ENCODE data around the gene PTOV1. TPM values are rescaled to one million over a fixed set of nuclear protein-coding genes. Genes with fewer than 3 reads are reported as not detected.

PTOV1 gene
- total and polyA plus RNA-seq, 2 donors (not counting 1 experiment from before 2014, with no cell fraction given) = 144 to 230 TPM

- WGBS (ENCODE audit: insufficient coverage) = 97% methylated on average over 7 of the region's 14 CpGs
- H3K4me1 Mint-ChIP-seq = peaks cover 41% of the 10 kb centered on the region
- Histone ChIP-seq H3K4me2 (replicated peaks; ENCODE audit: low read depth, low read length, poor library complexity, severe bottlenecking) (peak overlapping the region; percentile 83), H3K36me3 (replicated peaks in 1 of 2; ENCODE audit: control extremely low read depth in 1 of 2, control insufficient read depth in 1 of 2, extremely low read depth in 1 of 2, insufficient read depth in 2 of 2, low read length in 1 of 2) (peaks cover 0 to 23% of the 10 kb centered on the region in 2 experiments), H3K79me2 (ENCODE audit: control insufficient read depth, insufficient read depth, low read length) (peaks cover 35% of the 10 kb centered on the region), H3K9ac (ENCODE audit: low read length) (no peak overlapping the region), H4K20me1 (ENCODE audit: control insufficient read depth, insufficient read depth, low read length, poor library complexity, severe bottlenecking) (peaks cover 61% of the 10 kb centered on the region), H3K27me3 (replicated peaks in 1 of 4; ENCODE audit: control extremely low read depth in 1 of 4, control insufficient read depth in 3 of 4, insufficient read depth in 4 of 4, low read length in 3 of 4) (no peaks in the 10 kb centered on the region), H3K4me1 (ENCODE audit: control insufficient read depth in 2 of 2, insufficient read depth in 2 of 2, low read length in 2 of 2) (peaks cover 29 to 44% of the 10 kb centered on the region in 2 donors), H3K27ac (ENCODE audit: low read length in 2 of 2) (no peak overlapping the region), H3K9me3 (ENCODE audit: control extremely low read depth in 1 of 3, control insufficient read depth in 2 of 3, insufficient read depth in 1 of 3, low read length in 2 of 3) (peaks cover 0 to 6% (median 0%) of the 10 kb centered on the region in 3 donors), H2AFZ (ENCODE audit: insufficient read depth, low read depth, low read length, poor library complexity, severe bottlenecking) (no peak overlapping the region), H3K4me3 (ENCODE audit: control extremely low read depth in 1 of 5, extremely low read depth in 1 of 5, insufficient read depth in 1 of 5, low read depth in 2 of 5, low read length in 4 of 5) (peak overlapping the region in 1 of 5 experiments; percentile 89)
- no peaks in the 10 kb centered on the region for H3K9me3 Mint-ChIP-seq (ENCODE audit: insufficient read depth)
- ATAC-seq (ENCODE audit: low read depth) (no peak), DNase-seq (peak; percentile 27)
- ChIA-PET CTCF (interaction anchor here (0.7 to 1.1 kb wide), 2 partner anchors 43 to 1544 kb away, joined by 3 read pairs; no protein-coding TSS in a partner anchor), POLR2A (interaction anchor here (1.0 to 4.8 kb wide), 4 partner anchors 8 to 24 kb away, joined by 3 to 40 read pairs (median 14); partner anchors contain the start of genes AKT1S1, PNKP and TBC1D17)
- intact Hi-C loops (cut with micrococcal nuclease) = no loop called here
- TF ChIP-seq EZH2 (IDR thresholded peaks at IDR 0.05; ENCODE audit: borderline replicate concordance, insufficient read depth, low read depth, low read length, poor library complexity, severe bottlenecking) (no peak), CTCF (IDR thresholded peaks at IDR 0.05) (no peak)
- H3K4me3 Mint-ChIP-seq = peak overlapping the region; percentile 85
- no peaks in the 10 kb centered on the region for H3K27me3 Mint-ChIP-seq
- peak overlapping the region; percentile 78 for H3K27ac Mint-ChIP-seq
Observed at GRCh38 chr19:49852631-49853126, 1.7 kb downstream of the PTOV1 start.

DNA sequence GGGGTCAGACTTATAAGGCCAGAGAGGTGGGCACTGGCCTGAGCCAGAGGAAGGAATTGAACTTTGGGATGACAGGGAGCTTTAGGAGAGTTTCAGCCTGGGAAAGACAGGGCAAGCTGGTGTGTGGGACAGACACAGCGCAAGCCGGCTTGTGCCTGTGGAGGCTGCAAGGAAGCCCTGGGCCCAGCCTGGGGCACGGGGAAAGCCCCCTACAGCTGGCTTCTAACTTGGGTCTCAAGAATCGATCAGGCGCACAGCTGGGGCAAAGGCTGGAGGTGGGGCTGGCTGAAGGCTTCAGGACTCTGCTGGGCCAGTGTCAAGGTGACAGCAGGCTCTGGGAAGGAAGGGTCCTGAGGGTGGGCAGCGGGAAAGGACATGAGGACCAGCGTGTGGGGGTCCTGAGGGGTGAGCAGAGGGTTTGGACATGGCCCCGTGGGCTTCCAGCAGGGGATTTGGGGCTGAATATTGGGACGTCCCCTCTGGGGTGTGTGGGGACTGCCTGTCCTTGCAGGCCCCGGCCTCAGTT lies 3.0 kb downstream of the PTOV1 start:
- H3K27me3 ChIP-seq (replicated peaks in 1 of 4; ENCODE audit: control extremely low read depth in 1 of 4, control insufficient read depth in 3 of 4, insufficient read depth in 4 of 4, low read length in 3 of 4) = no peaks in the 10 kb centered on the region
- H3K27ac Mint-ChIP-seq = peak overlapping the region; percentile 61
- peaks cover 35% of the 10 kb centered on the region for H3K79me2 ChIP-seq (ENCODE audit: control insufficient read depth, insufficient read depth, low read length)
- H3K4me3 ChIP-seq (ENCODE audit: control extremely low read depth in 1 of 5, extremely low read depth in 1 of 5, insufficient read depth in 1 of 5, low read depth in 2 of 5, low read length in 4 of 5) = no peak overlapping the region
- H3K9me3 ChIP-seq (ENCODE audit: control extremely low read depth in 1 of 3, control insufficient read depth in 2 of 3, insufficient read depth in 1 of 3, low read length in 2 of 3) = peaks cover 0 to 6% (median 0%) of the 10 kb centered on the region in 3 donors
- H2AFZ ChIP-seq (ENCODE audit: insufficient read depth, low read depth, low read length, poor library complexity, severe bottlenecking) = no peak overlapping the region
- ATAC-seq (ENCODE audit: low read depth) (no peak), DNase-seq (peak; percentile 39)
- H3K9ac ChIP-seq (ENCODE audit: low read length) = no peak overlapping the region
- TF ChIP-seq CTCF (IDR thresholded peaks at IDR 0.05) (no peak), EZH2 (IDR thresholded peaks at IDR 0.05; ENCODE audit: borderline replicate concordance, insufficient read depth, low read depth, low read length, poor library complexity, severe bottlenecking) (no peak)
- ChIA-PET POLR2A (interaction anchor here (1.2 to 1.5 kb wide), 2 partner anchors 9 to 36 kb away, joined by 3 to 6 read pairs; no protein-coding TSS in a partner anchor), CTCF (no interaction called here)
- peaks cover 22 to 33% of the 10 kb centered on the region in 2 donors for H3K4me1 ChIP-seq (ENCODE audit: control insufficient read depth in 2 of 2, insufficient read depth in 2 of 2, low read length in 2 of 2)
- no peaks in the 10 kb centered on the region for H3K9me3 Mint-ChIP-seq (ENCODE audit: insufficient read depth)
- peaks cover 31% of the 10 kb centered on the region for H3K4me1 Mint-ChIP-seq
- peaks cover 72% of the 10 kb centered on the region for H4K20me1 ChIP-seq (ENCODE audit: control insufficient read depth, insufficient read depth, low read length, poor library complexity, severe bottlenecking)
- H3K27me3 Mint-ChIP-seq = no peaks in the 10 kb centered on the region
- H3K36me3 ChIP-seq (replicated peaks in 1 of 2; ENCODE audit: control extremely low read depth in 1 of 2, control insufficient read depth in 1 of 2, extremely low read depth in 1 of 2, insufficient read depth in 2 of 2, low read length in 1 of 2) = peaks cover 0 to 34% of the 10 kb centered on the region in 2 experiments
- intact Hi-C loops (cut with micrococcal nuclease) = no loop called here
- peak overlapping the region in 1 of 2 donors; percentile 19 for H3K27ac ChIP-seq (ENCODE audit: low read length in 2 of 2)
- WGBS (ENCODE audit: insufficient coverage) = 77% methylated on average over 10 of the region's 10 CpGs
- peak overlapping the region; percentile 19 for H3K4me2 ChIP-seq (replicated peaks; ENCODE audit: low read depth, low read length, poor library complexity, severe bottlenecking)
- H3K4me3 Mint-ChIP-seq = peak overlapping the region; percentile 59
